CD4-positive, alpha-beta T cell treated with Interleukin-17A for 4 hours (primary cell): ENCODE results near the gene RAET1L.
"Not testable (repeated sequence)": the region's sequence is repeated elsewhere in the genome, so short reads cannot be mapped to it uniquely, and the experiment has no call there.

Experiments
- DNase-seq: peaks from one replicate; pipeline ENCODE4 v3.0.0-alpha.2; 2020; ENCODE audit warnings: mixed read lengths

RAET1L gene, protein sequence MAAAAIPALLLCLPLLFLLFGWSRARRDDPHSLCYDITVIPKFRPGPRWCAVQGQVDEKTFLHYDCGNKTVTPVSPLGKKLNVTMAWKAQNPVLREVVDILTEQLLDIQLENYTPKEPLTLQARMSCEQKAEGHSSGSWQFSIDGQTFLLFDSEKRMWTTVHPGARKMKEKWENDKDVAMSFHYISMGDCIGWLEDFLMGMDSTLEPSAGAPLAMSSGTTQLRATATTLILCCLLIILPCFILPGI

DNA sequence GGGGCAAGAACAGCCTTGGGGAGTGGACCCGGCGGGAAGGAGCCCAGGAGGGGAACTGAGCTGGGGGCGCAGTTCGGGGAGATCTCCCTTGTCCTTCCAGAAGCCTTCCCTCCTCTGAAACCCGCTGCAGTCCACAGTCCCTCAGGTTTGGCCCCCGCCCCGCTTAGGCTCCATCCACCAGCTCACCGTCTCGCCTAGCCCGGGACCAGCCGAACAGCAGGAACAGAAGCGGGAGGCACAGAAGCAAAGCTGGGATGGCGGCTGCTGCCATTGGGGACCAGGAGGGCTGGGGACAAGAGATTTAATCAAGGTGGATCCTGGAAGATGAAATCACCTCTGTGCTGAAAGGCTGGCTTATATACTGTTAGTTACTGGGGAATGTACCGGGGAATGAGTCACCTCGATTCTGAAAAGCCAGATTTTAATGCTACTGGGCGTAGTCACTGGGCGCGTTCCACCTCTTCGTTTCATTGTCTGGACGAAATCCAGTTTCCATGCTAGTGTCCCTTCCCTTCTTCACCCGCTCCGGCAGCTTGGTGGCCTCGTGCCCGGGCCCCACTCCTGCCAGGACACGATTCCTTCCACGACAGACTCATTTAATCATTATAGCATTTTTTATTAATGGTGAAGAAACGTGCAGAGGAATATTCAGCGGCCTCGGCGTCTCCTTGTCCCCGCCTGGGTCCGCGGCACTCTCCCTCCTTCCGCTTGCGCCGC, at the start of gene RAET1L:
Gene RAET1L, minus strand, starts transcription at position 332 of the 717 bp plus-strand sequence. Its CDS starts 61 bp downstream, at position 271.
- DNase-seq = no peak

DNA sequence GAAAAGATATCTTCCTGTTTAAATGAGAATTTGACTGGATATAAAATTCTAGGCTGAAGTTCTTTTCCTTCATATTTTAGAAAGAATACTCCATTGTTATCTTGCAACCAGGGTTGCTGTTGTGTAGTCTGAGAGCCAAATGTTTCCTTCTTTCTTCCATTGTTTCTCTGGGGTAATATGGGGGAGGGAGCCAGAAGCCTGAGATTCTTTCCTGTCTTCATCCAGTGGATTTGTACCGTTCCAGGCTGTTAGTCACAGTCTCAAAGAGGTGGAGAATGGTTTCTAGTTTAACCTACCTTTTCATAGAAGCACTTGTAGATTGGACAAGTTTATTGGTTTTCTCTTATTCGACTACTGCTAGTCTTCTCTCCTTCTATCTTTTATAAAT, 49.7 kb upstream of the RAET1L start:
- DNase-seq = no peak

DNA sequence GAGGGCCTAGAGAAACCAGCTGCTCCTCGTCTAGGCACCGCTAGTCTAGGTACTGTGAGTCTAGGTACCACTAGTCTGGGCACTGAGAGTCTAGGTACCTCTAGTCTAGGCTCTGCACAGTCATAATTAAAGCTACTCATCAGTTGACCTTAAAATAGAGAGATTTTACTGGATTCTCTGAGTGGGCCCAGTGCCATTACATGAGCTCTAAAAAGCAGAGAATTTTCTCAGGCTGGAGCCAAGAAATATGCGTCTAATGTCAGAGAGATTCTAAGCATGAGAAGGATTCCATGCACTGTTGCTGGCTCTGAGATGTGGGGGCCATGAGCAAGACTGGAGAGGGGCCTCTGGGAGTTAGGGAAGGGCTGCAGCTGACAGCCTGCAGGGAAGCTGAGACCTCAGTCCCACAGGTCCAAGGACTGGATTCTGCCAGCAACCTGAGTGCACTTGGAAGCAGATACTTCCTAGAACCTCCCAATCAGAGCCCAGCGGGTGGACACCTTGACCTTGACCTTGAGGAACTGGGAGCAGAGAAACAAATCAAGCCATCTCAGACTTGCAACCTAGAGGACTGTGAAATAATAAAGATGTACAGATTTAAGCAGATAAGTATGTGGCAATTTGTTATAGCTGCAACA, 49.2 kb upstream of the RAET1L start:
- DNase-seq = not testable (repeated sequence)

DNA sequence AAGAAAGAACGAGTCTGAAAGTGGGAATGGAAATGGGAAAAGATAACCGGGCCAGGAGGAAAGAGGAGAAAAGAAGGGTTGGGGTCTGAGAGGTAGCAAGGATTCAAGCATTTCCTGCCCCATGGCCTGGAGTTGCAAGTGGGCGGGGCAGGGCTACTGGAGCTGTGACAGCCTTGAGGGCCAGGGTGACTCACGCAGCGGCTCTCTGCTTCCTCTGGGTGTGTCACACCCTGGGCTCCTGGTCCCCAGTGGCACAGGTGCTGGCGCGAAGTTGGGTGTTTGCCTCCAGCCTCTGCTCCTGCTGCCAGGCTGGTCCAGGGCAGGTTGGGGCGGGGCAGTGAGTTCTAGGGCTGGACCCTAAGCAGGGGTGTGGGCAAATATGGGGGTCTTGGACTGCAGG, 46.9 kb upstream of the RAET1L start:
- peak; percentile 63 for DNase-seq

DNA sequence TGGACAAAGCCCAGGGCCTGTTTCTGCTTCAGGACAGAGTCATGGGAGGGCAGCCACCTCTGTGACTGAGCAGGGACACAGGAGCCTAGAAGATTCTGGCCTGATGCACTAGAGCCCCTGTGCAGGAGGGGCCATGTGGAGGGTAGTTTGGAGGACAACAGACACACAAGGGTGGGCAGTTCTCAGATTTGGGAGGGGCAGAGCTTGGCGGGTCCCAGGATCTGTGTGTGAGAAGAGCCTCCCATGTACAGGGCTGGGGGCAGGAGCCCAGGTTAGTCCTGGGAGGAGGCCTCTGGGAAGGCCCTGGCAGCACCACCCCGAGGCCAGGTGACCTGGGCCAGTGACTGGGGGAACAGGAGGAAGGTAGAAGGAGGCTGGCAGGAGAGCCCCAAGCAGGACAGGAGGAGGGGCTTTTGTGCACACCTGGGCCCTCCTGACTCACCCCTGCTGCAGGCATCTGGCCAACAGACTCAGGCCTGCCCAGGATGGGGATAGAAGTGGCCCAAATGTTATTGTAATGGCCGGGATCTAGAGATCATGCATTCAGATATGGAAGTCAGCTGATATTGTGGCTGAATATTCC, 45.0 kb upstream of the RAET1L start:
- DNase-seq = no peak

DNA sequence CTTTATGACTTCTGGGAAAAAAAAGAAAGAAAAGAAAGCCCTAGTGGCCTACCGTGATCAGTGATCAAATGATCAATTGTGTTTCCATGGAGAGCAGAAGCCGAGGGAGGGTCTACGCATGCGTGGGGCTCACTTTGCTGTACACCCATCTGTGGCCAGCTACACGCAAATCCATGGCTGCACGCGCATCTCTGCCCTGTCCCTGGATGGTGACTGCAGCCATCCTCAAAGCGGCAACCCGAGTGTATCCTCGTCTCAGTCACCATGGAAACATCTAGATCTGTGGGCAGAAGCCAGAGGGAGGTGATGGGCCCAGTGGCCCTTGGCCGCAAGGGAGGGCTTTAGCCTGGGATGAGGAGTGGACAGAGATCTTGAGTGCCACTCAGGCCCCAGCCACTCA, 44.4 kb upstream of the RAET1L start:
- DNase-seq = no peak

DNA sequence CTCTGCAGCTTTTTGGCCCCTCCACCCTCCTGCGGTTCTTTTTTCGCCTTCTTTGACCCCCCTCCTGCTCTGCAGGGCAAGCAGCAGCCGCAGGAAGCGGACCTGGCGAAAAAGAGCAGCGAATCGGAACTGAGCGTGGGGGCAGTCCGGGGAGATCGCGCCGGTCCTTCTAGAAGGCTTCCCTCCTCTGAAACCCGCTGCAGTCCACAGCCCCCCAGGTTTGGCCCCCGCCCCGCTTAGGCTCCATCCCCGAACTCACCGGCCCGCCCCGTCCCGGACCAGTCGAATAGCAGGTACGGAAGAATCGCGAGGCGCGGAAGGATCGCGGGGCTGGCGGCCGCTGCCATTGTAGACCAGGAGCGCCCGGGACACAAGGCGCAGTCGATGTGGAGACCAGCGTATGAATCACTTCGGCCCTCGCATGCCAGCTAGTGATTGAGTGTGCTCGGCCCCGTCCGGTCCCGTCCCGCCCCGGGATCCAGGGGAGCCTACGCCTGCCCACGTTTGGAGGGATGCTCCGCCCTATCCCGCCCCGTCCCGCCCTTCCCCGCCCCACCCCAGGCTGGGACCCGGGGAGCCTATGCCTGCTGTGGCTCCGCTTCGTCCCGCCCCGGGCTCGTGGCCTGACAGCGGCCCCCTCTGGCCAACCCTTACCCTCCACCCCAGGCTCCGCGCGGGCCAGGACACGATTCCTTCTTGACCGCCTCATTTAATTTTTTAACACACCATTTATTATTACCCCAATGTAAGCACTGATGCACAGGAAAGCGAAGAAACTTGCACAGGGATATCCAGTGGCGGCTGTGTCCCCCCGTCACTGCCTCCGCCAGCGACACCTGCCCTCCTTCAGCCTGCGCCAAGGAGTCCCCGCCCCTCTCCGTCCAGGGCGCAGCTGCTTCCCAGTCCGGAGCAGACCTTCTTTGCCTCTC, 43.7 kb upstream of the RAET1L start, which contains the start of gene ULBP3:
Gene ULBP3, minus strand, starts transcription at position 402 of the 929 bp plus-strand sequence. Its CDS starts 55 bp downstream, at position 347.
- DNase-seq = peak; percentile 84

DNA sequence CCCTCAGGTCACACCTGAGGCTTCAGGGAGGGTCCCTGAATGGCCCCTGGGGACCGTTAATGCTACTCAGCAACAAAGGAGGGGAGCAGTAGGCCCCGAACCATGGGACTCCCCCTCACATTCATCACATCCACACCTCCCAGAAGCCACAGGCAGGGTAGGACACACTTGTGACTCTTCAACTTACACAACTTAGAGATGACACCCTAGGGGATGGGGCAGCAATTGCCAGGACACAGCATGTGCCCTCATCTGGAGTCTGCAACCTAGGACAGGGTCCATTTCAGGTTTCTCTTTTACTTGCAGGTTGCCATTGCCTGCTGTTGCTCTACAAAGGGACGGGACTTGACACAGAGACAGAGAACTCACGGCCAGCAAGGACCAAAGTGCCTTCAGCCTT, 42.8 kb upstream of the RAET1L start:
- no peak for DNase-seq

DNA sequence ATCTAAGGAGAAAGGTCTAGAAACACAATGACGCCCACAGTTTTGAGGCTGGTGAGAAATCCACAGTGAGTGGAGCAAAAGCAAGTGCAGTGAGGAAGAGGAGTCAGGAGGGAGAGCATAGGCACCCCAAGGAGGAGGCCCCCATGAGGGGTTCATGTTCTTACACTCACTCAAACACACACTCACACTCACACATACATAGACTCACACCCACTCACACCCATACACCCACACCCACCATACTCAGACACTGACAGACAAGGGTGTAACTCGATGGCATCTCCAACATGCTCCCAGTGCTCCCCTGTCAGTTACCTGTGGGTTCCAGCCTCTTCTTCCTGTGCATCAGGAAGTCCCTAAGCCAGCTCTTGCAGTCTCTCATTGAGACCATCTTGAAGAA, 39.8 kb upstream of the RAET1L start:
- no peak for DNase-seq

DNA sequence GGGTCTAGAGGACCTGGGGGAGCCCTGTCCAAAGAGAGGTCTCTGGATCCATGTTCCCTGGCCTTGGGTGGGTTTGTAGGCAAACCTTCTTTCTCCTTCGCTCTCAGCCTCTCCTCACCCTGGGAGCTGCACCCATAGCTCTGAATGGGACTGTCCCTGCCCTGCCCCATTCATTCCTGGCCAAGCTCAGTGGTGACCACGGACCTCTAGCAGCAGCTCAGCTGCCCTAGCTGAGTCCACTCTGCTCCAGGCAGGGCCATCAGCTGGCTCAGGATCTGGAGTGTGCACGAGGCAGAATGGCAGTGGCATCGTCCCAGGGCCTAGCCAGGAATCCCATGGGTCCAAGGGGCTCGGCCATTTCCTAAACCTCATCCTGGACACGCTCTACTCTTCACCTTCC, 38.3 kb upstream of the RAET1L start:
- no peak for DNase-seq

DNA sequence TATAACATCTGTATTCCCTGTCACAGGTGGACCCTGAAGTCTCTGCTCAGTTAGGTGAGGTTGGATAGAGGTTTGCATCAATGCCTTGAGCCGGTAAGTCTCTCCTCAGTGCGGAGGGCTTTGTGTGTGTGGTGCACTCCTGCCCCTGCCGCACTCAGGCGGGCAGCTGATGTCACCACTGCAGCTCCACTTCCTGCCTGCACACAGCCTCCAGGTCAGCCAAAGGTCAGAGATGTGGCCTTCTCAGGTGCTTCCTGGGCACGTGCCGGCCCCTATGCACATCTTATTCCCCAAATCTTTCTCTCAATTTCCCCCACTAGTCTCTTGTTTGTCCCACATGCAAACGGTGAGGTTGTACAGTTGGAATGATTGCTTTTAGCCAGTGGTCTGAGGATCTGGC, 34.6 kb upstream of the RAET1L start:
- DNase-seq = not testable (repeated sequence)

DNA sequence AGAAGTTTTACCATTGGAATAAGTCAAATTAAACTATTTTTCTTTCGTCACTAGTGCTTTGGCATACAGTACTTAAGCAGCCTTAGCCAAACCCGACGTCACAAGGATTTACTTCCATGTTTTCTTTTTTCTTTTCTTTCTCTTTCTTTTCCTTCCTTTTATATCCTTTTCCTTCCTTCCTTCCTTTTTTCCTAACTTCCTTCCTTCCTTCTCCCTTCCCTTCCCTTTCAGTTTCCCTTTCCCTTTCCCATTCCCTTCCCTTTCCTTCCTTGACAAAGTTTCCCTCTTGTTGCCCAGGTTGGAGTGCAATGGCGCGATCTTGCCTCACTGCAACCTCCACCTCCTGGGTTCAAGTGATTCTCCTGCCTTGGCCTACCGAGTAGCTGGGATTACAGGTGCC, 33.7 kb upstream of the RAET1L start:
- DNase-seq = no peak

DNA sequence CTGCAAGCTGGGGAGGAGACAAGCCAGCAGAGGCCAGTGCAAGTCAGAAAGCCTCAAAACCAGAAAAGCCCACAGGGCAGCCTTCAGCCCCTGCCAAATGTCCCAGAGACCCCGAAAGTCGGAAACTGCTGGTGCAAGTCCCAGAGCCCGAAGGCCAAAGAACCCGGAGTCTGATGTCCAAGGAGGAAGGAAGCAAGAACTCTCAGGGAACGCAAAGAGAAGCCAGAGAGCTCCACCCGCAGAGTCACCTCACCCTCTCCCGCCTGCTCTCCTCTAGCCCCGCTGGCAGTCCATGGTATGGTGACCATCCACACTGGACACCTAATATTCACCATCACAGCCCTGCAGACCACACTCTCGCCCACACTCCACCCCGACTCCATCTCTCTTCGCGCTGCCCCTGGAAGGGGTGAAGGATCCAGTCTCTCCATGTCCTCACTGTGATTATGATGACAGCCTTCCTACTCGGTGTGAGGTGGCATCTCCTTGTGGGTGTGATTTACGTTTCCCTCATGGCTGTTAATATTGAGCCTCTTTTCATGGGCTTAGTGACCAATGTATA, 33.0 kb upstream of the RAET1L start:
- DNase-seq = no peak

DNA sequence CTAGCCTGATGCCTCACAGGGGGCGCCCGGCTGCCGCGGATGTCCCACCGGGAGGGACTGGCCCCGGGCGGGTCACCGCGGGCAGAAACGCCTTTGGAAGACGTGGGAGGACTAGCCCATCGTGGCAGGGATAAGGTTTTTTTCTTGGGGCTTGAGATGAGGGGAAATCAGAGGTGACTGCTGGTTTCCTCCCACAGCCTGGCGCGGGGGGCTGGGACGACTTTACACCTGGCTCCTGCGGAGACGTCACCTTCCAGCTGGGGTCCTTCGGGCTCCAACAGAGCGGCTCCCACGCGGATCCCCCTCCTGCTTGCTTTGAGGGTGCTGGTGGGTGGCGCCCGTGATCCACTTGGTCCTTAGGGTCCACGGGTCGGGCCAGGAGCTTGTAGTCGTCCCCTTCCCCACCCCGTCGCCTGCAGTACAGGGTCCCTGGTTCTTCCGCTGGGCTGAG, 32.2 kb upstream of the RAET1L start:
- no peak for DNase-seq

DNA sequence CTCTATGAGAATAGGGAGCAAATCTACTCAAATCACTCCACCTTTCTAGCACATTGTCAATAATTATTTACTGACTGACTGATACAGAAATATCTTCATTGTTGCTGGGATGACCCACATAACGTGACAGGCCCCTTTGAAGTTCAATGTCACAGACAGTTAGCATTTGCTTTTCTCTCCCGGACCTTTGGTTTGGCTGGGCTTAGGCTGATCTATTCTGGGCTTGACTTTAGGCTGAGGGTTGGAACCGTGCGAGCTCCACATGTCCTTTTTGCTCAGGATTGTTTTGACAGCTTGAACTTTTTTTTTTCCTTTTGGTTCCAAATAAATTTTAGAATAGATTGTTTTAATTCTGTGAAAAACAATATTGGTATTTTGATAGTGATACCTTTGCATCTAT, 31.6 kb upstream of the RAET1L start:
- DNase-seq = no peak

DNA sequence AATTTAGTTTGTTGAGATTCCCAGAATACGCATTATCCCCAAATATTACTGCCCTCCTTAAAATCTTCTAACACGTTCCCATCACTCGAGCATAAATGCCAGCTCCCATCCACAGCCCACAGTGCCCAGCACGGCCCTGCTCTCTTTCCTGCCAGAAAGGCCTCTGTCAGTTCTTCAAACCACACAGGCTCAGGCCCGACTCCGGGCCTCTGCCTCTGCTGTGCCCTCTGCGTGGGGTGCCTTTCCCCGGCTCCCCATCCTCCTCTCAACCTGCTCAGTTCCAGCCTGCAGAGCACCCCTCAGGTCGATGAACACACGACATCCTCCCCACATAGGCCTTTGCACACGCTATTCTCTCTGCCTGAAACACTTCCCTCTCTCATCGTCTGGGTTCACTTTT, 30.8 kb upstream of the RAET1L start:
- DNase-seq = no peak

DNA sequence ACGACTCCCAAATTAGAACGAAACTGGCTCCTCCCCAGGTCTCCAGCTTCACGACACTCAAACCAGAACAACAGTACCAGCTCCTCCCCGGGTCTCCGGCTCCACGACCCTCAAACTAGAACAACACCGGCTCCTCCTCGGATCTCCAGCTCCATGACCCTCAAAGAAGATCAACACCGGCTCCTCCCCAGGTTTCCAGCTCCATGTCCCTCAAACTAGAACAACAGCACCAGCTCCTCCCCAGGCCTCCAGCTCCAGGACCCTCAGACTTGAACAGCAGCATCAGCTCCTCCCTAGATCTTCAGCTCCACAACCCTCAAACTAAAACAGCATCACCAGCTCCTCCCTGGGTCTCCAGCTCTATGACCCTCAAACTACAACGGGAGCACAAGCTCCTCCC, 29.8 kb upstream of the RAET1L start:
- no peak for DNase-seq

DNA sequence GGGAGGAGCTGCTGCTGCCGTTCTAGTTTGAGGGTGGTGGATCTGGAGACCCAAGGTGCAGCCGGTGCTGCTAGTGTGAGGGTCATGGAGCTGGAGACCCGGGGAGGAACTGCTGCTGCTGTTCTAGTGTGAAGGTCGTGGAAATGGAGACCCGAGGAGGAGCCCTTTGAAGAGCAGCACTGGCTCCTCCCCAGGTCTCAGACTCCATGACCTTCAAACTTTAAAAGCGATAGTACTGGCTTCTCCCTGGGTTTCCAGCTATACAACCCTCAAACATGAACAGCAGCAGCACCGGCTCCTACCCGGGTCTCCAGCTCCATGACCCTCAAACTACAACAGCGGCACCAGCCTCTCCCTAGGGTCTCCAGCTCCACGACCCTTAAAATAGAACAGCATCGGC, 28.1 kb upstream of the RAET1L start:
- no peak for DNase-seq

DNA sequence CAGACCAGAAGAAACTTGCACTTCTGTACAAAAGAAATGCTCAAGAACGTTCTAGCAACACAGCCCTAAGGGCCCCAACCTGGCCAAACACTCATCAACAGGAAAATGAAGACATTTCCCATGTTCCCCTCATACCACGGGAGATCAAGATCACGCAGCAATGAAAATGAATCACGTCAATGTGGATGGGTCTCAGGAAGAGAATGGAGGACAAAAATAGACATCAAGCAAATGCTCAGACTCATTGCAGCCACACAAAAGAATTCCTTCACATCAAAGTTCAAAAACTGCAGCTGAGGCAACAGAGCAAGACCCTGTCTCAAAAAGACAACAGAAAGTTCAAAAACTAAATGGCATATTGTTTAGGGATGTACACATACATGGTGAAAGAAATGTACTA, 25.5 kb upstream of the RAET1L start:
- no peak for DNase-seq

DNA sequence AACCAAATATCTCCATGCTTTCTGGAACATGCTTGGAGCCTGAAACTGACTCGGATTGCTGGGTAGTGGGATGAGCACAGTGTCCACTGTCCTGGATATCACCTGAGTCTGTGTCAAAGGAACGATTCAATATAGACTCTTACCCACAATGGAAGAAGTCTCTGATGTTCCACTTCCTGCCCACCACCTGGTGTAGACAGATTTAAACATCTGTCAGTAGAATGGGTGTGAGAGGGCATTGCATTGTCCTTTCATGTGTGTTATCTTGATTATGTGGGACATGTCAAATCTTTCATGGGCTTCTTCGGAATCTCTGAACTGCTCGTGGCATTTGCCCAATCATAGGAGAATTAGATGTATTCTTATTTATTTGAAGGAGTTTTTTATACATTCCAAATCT, 22.8 kb upstream of the RAET1L start:
- DNase-seq = no peak

DNA sequence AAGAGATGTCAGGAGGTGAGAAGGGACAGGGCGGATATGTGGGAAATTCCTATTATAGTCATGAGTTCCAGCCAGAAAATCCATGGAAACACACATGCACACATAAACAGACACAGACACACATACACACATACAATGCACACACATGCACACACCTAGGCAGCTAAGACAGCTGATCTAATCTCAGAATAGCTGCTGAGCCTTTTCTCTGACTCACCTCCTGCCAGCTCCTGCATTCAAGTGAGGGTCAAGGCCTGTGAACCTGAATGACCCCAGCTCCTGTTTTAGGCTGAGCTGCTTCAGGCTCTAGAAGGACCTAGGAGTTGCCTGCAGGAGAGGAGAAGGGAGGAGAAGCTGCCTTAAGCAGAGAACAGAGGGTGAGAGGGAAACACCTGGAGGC, 21.6 kb upstream of the RAET1L start:
- DNase-seq = no peak

DNA sequence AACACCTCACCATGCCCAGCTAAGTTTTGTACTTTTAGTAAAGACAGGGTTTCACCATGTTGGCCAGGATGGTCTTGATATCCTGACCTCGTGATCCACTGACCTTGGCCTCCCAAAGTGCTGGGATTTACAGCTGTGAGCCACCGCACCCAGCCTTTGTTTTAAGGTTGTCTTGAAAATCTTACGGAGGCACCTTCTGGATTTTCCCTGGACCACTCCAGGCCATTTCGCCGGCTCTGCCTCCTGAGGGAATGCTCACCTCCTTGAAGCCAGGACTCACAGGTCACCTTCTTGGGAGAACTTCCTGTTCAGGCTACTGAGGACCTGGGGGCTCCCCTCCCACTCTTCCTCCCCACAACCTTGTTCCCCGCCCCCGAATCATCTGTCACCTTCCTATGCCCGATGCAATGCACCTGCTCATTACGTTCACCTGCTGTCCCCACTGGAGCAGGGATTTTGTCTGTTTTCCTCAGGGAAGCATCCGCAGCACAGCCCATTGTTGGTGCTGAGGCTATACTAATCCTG, 19.4 kb upstream of the RAET1L start:
- DNase-seq = no peak
